Measurements from ENCODE around the gene COQ2.

- TF ChIP-seq CTCF (conservative IDR thresholded peaks at IDR 0.05; ENCODE audit: low read depth, low read length) = no peak
- no peak for TF ChIP-seq EZH2 (IDR thresholded peaks at IDR 0.05; ENCODE audit: borderline replicate concordance, low read depth, low read length, poor library complexity, severe bottlenecking)
Measured at GRCh38 chr4:83276299-83277040, 8.1 kb downstream of the COQ2 start.

Measured in A673 (cell line).